Renal cortical epithelial cell (primary cell): ENCODE data around the gene SLC35E1. TPM values are rescaled to one million over a fixed set of nuclear protein-coding genes. Genes with fewer than 3 reads are reported as not detected.
"Not testable (repeated sequence)": the region's sequence is repeated elsewhere in the genome, so short reads cannot be mapped to it uniquely, and the experiment has no call there.

Experiments
- DNase-seq: peaks from one replicate; pipeline ENCODE4 v3.0.0-alpha.2; 2011; ENCODE audit warnings: low read depth
- total RNA-seq: library from RNA; depleted of rRNA; stranded (reverse); fragments of >200 nt; gene quantifications from 2 replicates; pipeline ENCODE4 v1.2.3, GENCODE V29; 2014

SLC35E1 gene
- total RNA-seq, 1 donor from 2014 or later = 58.0 TPM

GRCh38 chr19:16522559-16523377, 49.4 kb downstream of the SLC35E1 start:
- no peak for DNase-seq

- DNase-seq = no peak
These were observed 50.4 kb downstream of the SLC35E1 start for GRCh38 chr19:16521715-16522289.

GRCh38 chr19:16520986-16521624, 51.1 kb downstream of the SLC35E1 start:
- DNase-seq = no peak

- no peak for DNase-seq
These were observed 51.9 kb downstream of the SLC35E1 start for GRCh38 chr19:16520074-16520973.

- DNase-seq = no peak
These were observed 53.0 kb downstream of the SLC35E1 start for GRCh38 chr19:16519230-16519687.

GRCh38 chr19:16518483-16519229, 53.6 kb downstream of the SLC35E1 start:
- DNase-seq = no peak

- no peak for DNase-seq
These were observed 54.2 kb downstream of the SLC35E1 start for GRCh38 chr19:16518061-16518460.

GRCh38 chr19:16516923-16517610, 55.1 kb downstream of the SLC35E1 start:
- no peak for DNase-seq

- DNase-seq = no peak
These were observed 55.8 kb downstream of the SLC35E1 start for GRCh38 chr19:16516381-16516780.

GRCh38 chr19:16514383-16515019, 57.7 kb downstream of the SLC35E1 start:
- no peak for DNase-seq

GRCh38 chr19:16512611-16513010, 59.6 kb downstream of the SLC35E1 start:
- not testable (repeated sequence) for DNase-seq

- no peak for DNase-seq
These were observed 62.8 kb downstream of the SLC35E1 start for GRCh38 chr19:16509141-16510061.

GRCh38 chr19:16508546-16508945, 63.7 kb downstream of the SLC35E1 start:
- no peak for DNase-seq

GRCh38 chr19:16506961-16507360, 65.3 kb downstream of the SLC35E1 start:
- DNase-seq = no peak

GRCh38 chr19:16506161-16506560, 66.1 kb downstream of the SLC35E1 start:
- DNase-seq = not testable (repeated sequence)

GRCh38 chr19:16504271-16504670, 67.9 kb downstream of the SLC35E1 start:
- no peak for DNase-seq
